IPS-18a (cell line): Measurements from ENCODE around the gene PXMP4.
"Not testable (repeated sequence)": the region's sequence is repeated elsewhere in the genome, so short reads cannot be mapped to it uniquely, and the experiment has no call there.

Experiments used
- H3K27ac ChIP-seq: one replicate; pipeline ENCODE4 v1.5.1; 2013; ENCODE audit warnings: low read length
- H3K27me3 ChIP-seq: one replicate; pipeline ENCODE4 v1.6.1; 2013; ENCODE audit warnings: mild to moderate bottlenecking, low read length; ENCODE audit not compliant: control insufficient read depth, insufficient read depth
- H3K36me3 ChIP-seq: one replicate; pipeline ENCODE4 v1.6.1; 2013; ENCODE audit warnings: low read depth, low read length; ENCODE audit not compliant: control insufficient read depth
- H3K4me1 ChIP-seq: one replicate; pipeline ENCODE4 v1.6.1; 2013; ENCODE audit warnings: low read depth, low read length; ENCODE audit not compliant: control insufficient read depth
- H3K4me3 ChIP-seq: one replicate; pipeline ENCODE4 v1.5.1; 2013; ENCODE audit warnings: low read length
- H3K9ac ChIP-seq: one replicate; pipeline ENCODE4 v1.6.1; 2013; ENCODE audit warnings: mild to moderate bottlenecking, low read length, moderate library complexity
- H3K9me3 ChIP-seq: one replicate; pipeline ENCODE4 v1.6.1; 2013; ENCODE audit warnings: low read depth, low read length; ENCODE audit not compliant: control insufficient read depth

Gene PXMP4

GRCh38 chr20:33698966-33699365 is 21.1 kb downstream of the PXMP4 start:
- H3K27ac ChIP-seq, H3K9me3 ChIP-seq, H3K4me1 ChIP-seq, H3K9ac ChIP-seq, H3K27me3 ChIP-seq, H3K36me3 ChIP-seq, H3K4me3 ChIP-seq: not testable (repeated sequence)

- Histone ChIP-seq H3K4me3 (no peak overlapping the region), H3K27ac (no peak overlapping the region)
Measured at GRCh38 chr20:33697129-33697528, 23.0 kb downstream of the PXMP4 start.

GRCh38 chr20:33696448-33696847 is 23.7 kb downstream of the PXMP4 start:
- Histone ChIP-seq H3K4me1 (peaks cover 15% of the 10 kb centered on the region), H3K9ac (no peak overlapping the region), H3K36me3 (no peaks in the 10 kb centered on the region), H3K4me3 (no peak overlapping the region), H3K27ac (no peak overlapping the region), H3K9me3 (no peaks in the 10 kb centered on the region), H3K27me3 (no peaks in the 10 kb centered on the region)

More at GRCh38 chr20:33697129-33697528, 23.0 kb downstream of the PXMP4 start:
- H3K9me3 ChIP-seq = no peaks in the 10 kb centered on the region
- H3K36me3 ChIP-seq = no peaks in the 10 kb centered on the region
- H3K4me1 ChIP-seq = peaks cover 15% of the 10 kb centered on the region
- H3K9ac ChIP-seq = no peak overlapping the region
- no peaks in the 10 kb centered on the region for H3K27me3 ChIP-seq

GRCh38 chr20:33694639-33695012 is 25.5 kb downstream of the PXMP4 start:
- no peak overlapping the region for H3K27ac ChIP-seq
- H3K36me3 ChIP-seq = no peaks in the 10 kb centered on the region
- H3K9me3 ChIP-seq = no peaks in the 10 kb centered on the region
- H3K27me3 ChIP-seq = no peaks in the 10 kb centered on the region
- H3K9ac ChIP-seq = no peak overlapping the region
- H3K4me1 ChIP-seq = peaks cover 15% of the 10 kb centered on the region
- H3K4me3 ChIP-seq = no peak overlapping the region

- Histone ChIP-seq H3K27me3 (no peaks in the 10 kb centered on the region), H3K27ac (no peak overlapping the region), H3K4me3 (no peak overlapping the region), H3K36me3 (no peaks in the 10 kb centered on the region), H3K9ac (no peak overlapping the region), H3K9me3 (no peaks in the 10 kb centered on the region), H3K4me1 (peaks cover 15% of the 10 kb centered on the region)
Measured at GRCh38 chr20:33693741-33694638, 26.1 kb downstream of the PXMP4 start.

DNA sequence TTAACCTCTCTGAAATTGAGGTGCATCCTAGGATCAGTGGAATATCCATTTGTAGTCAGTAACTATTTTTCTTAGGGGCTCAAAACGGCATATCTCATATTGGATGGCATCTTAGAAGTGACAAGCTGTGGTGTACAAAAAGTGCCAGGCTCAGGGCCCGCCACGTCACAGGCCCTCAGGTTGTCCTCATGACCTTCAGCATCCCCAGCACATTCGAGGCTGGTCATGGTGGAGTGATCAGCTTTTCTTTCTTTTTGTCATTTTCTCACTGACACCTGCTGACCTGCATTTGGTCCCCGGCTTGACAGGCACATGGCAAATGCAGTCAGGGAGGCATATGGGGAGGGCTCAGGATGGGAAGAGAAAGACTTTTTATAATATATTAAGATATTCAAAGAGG is 26.8 kb downstream of the PXMP4 start:
- no peak overlapping the region for H3K4me3 ChIP-seq
- H3K27ac ChIP-seq = no peak overlapping the region
- H3K4me1 ChIP-seq = peaks cover 15% of the 10 kb centered on the region
- H3K9me3 ChIP-seq = no peaks in the 10 kb centered on the region
- no peaks in the 10 kb centered on the region for H3K27me3 ChIP-seq
- H3K36me3 ChIP-seq = no peaks in the 10 kb centered on the region
- no peak overlapping the region for H3K9ac ChIP-seq

- Histone ChIP-seq H3K9me3 (no peaks in the 10 kb centered on the region), H3K4me1 (peaks cover 21% of the 10 kb centered on the region), H3K27ac (no peak overlapping the region), H3K4me3 (no peak overlapping the region), H3K36me3 (no peaks in the 10 kb centered on the region), H3K27me3 (no peaks in the 10 kb centered on the region), H3K9ac (no peak overlapping the region)
Measured at GRCh38 chr20:33689973-33690372, 30.1 kb downstream of the PXMP4 start.

DNA sequence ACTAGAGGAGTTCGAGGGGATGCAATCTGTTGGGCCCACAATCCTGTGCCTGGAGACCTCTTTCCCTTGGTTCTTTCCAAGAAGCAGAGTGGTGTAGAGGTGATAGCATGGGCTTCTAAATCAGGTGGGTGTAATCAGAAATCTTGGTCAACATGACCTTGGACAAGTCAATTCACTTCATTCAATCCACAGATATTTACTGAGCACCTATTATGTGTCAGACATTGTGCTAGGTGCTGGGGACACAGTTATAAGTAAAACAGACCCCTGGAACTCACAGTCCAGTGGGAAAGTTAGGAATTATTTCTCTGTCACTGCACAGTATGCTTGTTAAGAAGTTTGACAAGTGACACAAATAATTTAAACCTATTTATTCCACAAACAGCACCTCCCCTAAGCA is 30.6 kb downstream of the PXMP4 start:
- Histone ChIP-seq H3K9ac (no peak overlapping the region), H3K4me1 (peaks cover 24% of the 10 kb centered on the region), H3K4me3 (no peak overlapping the region), H3K27ac (no peak overlapping the region), H3K9me3 (no peaks in the 10 kb centered on the region), H3K36me3 (no peaks in the 10 kb centered on the region), H3K27me3 (no peaks in the 10 kb centered on the region)

DNA sequence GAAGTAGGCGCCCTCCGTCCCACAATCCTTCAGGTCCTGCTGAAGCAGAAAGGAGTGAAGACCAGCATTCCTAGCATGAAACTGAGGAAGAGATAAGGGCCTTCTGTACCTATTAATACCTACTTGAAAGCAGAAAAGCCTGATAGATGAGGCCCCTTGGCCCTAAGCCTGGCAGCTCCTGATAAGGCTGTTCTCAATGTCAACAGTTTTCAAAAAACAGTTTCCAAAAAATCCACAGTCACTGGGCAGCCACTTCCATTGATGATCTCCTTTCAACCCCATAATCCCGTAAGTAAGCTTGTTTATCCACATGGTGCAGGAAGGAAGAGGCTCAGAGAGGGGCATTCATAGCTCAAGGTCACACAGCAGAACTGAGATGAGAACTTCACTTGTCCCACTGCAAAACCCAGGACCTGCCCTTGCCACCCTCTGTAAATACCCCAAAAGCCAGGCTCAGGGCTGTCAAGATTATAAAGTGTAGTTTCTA is 31.1 kb downstream of the PXMP4 start:
- H3K36me3 ChIP-seq = peaks cover 4% of the 10 kb centered on the region
- no peaks in the 10 kb centered on the region for H3K9me3 ChIP-seq
- H3K4me3 ChIP-seq = no peak overlapping the region
- no peak overlapping the region for H3K9ac ChIP-seq
- no peaks in the 10 kb centered on the region for H3K27me3 ChIP-seq
- no peak overlapping the region for H3K27ac ChIP-seq
- peaks cover 21% of the 10 kb centered on the region for H3K4me1 ChIP-seq

DNA sequence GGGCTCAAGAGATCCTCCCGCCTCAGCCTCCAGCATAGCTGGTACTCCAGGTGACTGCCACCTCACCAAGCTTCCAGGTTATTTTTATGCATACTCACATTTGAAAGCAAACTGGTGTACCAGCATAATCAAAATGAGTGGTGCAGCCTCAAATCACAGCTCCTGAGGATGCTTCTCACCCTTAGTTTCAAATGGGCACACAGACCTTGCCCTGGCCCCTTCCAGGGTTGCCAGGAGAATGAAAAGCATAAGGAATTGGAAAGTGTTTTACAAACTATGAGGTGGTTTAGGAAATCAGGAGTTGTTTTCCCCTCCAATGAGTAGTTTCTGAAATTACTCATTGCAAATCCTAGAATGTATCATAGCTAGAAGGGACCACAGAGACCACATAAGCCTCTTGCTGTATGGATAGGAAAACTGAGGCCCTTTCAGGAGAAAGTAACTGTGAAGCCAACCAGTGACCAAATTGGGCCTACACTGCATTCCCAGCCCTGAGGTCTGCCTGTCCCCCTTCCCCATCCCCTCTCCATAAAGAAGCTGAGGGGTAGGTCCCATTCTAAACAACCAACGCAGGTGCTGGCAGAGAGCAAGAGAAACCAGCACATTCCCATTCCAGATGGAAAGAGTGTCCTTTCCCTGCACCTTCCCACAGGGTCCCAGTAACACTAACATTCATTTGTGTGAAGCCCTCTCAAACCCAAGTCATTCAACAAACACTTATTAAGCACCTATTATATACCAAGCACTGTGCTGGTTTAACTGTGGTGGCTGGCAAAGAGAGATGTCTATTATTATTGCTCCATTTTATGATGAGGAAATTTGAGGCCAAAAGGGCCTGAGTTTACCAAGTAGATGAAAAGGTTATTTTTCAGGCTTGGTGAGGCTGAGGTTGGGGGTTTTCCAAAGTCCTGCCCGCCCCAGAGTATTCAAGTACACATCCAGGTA is 31.8 kb downstream of the PXMP4 start:
- H3K27me3 ChIP-seq = no peaks in the 10 kb centered on the region
- H3K9me3 ChIP-seq = no peaks in the 10 kb centered on the region
- H3K4me3 ChIP-seq = no peak overlapping the region
- H3K4me1 ChIP-seq = peaks cover 16% of the 10 kb centered on the region
- no peak overlapping the region for H3K27ac ChIP-seq
- no peak overlapping the region for H3K9ac ChIP-seq
- peaks cover 7% of the 10 kb centered on the region for H3K36me3 ChIP-seq

DNA sequence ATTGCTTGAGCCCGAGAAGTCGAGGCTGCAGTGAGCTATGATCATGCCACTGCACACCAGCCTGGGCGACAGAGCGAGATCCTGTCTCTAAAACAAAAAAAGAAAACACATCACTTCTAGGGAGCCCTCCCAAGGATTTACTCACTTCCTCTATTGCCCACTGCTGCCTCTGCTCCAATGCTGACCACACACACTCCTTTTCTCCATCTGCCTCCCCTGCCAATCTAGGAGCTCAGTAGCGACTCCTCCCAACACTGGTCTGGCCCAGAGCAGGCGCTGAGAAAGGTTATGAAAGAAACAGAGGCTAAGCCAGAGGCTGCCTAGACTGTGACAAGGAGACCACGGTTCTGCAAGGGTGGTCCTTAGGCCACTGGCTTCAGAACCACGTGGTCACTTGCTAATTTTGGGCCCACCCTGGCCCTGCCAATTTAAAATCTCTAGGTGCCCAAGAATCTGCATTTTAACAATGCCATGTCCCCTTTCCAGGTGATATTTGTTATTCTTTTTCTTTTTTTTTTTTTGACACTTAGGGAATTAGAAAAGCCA is 32.7 kb downstream of the PXMP4 start:
- H3K4me3 ChIP-seq = no peak overlapping the region
- H3K9me3 ChIP-seq = no peaks in the 10 kb centered on the region
- no peaks in the 10 kb centered on the region for H3K27me3 ChIP-seq
- H3K9ac ChIP-seq = no peak overlapping the region
- no peak overlapping the region for H3K27ac ChIP-seq
- peaks cover 7% of the 10 kb centered on the region for H3K36me3 ChIP-seq
- peaks cover 13% of the 10 kb centered on the region for H3K4me1 ChIP-seq
